Bronchial epithelial cell (primary cell): ENCODE results near the gene FLNC. TPM values are rescaled to one million over a fixed set of nuclear protein-coding genes. Genes with fewer than 3 reads are reported as not detected.

Experiments
- DNase-seq: peaks from one replicate; pipeline ENCODE4 v3.0.0-alpha.2; 2010; ENCODE audit warnings: low read depth
- FAIRE-seq: peaks from 2 replicates; lab custom pipeline; 2011; peaks lifted over from hg19 to GRCh38; lab: Jason Lieb, UNC
- H3K27me3 ChIP-seq: 2 replicates; pipeline ENCODE4 v1.5.1; 2011; ENCODE audit warnings: low read length; ENCODE audit not compliant: control insufficient read depth, insufficient read depth
- H3K36me3 ChIP-seq: 2 replicates; pipeline ENCODE4 v1.5.1; 2011; ENCODE audit warnings: low read length; ENCODE audit not compliant: control insufficient read depth, insufficient read depth
- H3K4me3 ChIP-seq: 2 replicates; pipeline ENCODE4 v1.5.1; 2011; ENCODE audit warnings: mild to moderate bottlenecking, low read depth, low read length, control low read depth
- CTCF ChIP-seq: IDR thresholded peaks from 2 replicates; pipeline ENCODE4 v1.5.1; 2011; ENCODE audit warnings: mild to moderate bottlenecking, moderate library complexity, low read length, control low read depth, inconsistent platforms; ENCODE audit not compliant: insufficient read depth, severe bottlenecking
- total RNA-seq: library from RNA; depleted of rRNA; stranded (reverse); fragments of >200 nt; gene quantifications from 2 replicates; pipeline ENCODE4 v1.2.1, GENCODE V29; 2014

The FLNC gene
- total RNA-seq, 1 donor from 2014 or later = 1.8 TPM

GRCh38 chr7:128894101-128894440 is 63.9 kb downstream of the FLNC start:
- DNase-seq = no peak
- Histone ChIP-seq H3K36me3 (no peaks in the 10 kb centered on the region), H3K4me3 (no peak overlapping the region), H3K27me3 (no peaks in the 10 kb centered on the region)
- FAIRE-seq = no peak
- no peak for TF ChIP-seq CTCF

- H3K27me3 ChIP-seq = no peaks in the 10 kb centered on the region
- FAIRE-seq (no peak), DNase-seq (no peak)
- TF ChIP-seq CTCF = no peak
- H3K36me3 ChIP-seq = no peaks in the 10 kb centered on the region
- H3K4me3 ChIP-seq = no peak overlapping the region
Observed at GRCh38 chr7:128895320-128895719, 65.1 kb downstream of the FLNC start.

- FAIRE-seq = no peak
- DNase-seq = no peak
- no peak overlapping the region for H3K4me3 ChIP-seq
- H3K36me3 ChIP-seq = no peaks in the 10 kb centered on the region
- no peaks in the 10 kb centered on the region for H3K27me3 ChIP-seq
- no peak for TF ChIP-seq CTCF
Observed at GRCh38 chr7:128899392-128899791, 69.2 kb downstream of the FLNC start.

GRCh38 chr7:128900237-128900636 is 70.0 kb downstream of the FLNC start:
- H3K36me3 ChIP-seq = no peaks in the 10 kb centered on the region
- FAIRE-seq = no peak
- no peak overlapping the region for H3K4me3 ChIP-seq

GRCh38 chr7:128902761-128903585 is 72.8 kb downstream of the FLNC start:
- H3K36me3 ChIP-seq = no peaks in the 10 kb centered on the region
- H3K4me3 ChIP-seq = no peak overlapping the region
- no peak for TF ChIP-seq CTCF
- H3K27me3 ChIP-seq = peaks cover 2% of the 10 kb centered on the region
- DNase-seq = peak; percentile 41
- no peak for FAIRE-seq

More at GRCh38 chr7:128900237-128900636, 70.0 kb downstream of the FLNC start:
- no peak for TF ChIP-seq CTCF
- H3K27me3 ChIP-seq = no peaks in the 10 kb centered on the region
- no peak for DNase-seq
